ENCODE data around the gene RNF225. TPM values are rescaled to one million over a fixed set of nuclear protein-coding genes. Genes with fewer than 3 reads are reported as not detected.

RNF225 gene
- total and polyA plus RNA-seq, 9 of the 15 experiments (the other 6 are each of a cell fraction or from before 2014, with no cell fraction given), result 0.33 TPM; not detected in 8

DNA sequence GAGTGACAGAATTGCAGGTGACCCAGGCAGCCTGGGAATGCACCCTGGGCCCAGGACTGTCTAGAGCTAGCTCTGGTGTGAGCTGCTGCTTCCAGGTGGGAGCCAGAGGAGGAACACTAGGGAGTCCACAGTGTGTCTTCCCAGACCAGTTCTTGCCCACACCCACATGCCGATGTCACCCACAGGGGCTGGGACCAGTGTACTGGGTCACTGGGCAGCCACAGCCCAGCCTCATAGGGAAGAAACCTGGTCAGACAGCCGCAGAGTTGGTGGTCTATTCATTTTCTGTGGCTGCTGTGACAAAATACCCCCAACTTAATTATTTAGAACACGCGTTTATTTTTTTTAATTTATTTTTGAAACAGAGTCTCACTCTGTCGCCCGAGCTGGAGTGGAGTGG is 3.1 kb downstream of the RNF225 start (continued):
- TF ChIP-seq CHD4 (IDR thresholded peaks at IDR 0.05; ENCODE audit: insufficient read depth, insufficient replicate concordance, low read depth, low read length, poor library complexity, severe bottlenecking), result no peak
- TF ChIP-seq, protein P1, sequence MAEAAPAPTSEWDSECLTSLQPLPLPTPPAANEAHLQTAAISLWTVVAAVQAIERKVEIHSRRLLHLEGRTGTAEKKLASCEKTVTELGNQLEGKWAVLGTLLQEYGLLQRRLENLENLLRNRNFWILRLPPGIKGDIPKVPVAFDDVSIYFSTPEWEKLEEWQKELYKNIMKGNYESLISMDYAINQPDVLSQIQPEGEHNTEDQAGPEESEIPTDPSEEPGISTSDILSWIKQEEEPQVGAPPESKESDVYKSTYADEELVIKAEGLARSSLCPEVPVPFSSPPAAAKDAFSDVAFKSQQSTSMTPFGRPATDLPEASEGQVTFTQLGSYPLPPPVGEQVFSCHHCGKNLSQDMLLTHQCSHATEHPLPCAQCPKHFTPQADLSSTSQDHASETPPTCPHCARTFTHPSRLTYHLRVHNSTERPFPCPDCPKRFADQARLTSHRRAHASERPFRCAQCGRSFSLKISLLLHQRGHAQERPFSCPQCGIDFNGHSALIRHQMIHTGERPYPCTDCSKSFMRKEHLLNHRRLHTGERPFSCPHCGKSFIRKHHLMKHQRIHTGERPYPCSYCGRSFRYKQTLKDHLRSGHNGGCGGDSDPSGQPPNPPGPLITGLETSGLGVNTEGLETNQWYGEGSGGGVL (CRISPR knock-in tag; IDR thresholded peaks at IDR 0.05), result no peak
- TF ChIP-seq ZNF445 (CRISPR knock-in tag; IDR thresholded peaks at IDR 0.05; ENCODE audit: low read depth), result no peak
- no peak for TF ChIP-seq TAF15 (IDR thresholded peaks at IDR 0.05; ENCODE audit: low read depth, low read length)
- TF ChIP-seq ARNT (IDR thresholded peaks at IDR 0.05), result no peak

DNA sequence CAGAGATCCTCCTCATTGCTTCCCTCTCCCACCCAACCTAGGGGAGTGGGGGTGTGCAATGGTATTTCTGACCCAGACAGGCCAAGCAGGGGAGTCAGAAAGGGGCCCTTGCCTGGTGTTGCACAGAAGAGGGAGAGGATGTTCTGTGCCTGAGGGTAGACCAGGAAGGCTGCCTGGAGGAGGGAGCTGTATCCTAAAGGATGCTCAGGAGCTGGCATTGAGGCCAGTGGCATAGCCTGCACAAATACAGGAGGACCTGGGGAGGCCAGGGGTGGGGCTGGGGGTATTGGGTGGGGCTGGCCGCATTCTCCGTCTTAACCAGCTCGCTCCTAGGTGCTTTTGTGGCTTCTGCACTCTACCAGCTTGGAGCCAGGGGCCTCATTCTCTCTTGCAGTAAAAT is 4.4 kb downstream of the RNF225 start:
- peaks cover 24% of the 10 kb centered on the region for H3K79me2 ChIP-seq (ENCODE audit: control insufficient read depth, insufficient read depth, low read length)
- POLR2A ChIA-PET, result interaction anchor here (1.0 to 1.6 kb wide), 3 partner anchors 8 to 12 kb away, joined by 5 to 8 read pairs (median 6); partner anchors contain the start of gene ZNF584
- in situ Hi-C loops (cut with MboI), result no loop called here
- no peaks in the 10 kb centered on the region for H3K9me3 ChIP-seq (replicated peaks; ENCODE audit: control insufficient read depth, insufficient read depth, low read depth, low read length)
- no peak for FAIRE-seq
- H3K4me3 ChIP-seq, result no peak overlapping the region
- no peak overlapping the region for H3K27ac ChIP-seq (ENCODE audit: extremely low read depth, low read depth, low read length)
- TF ChIP-seq, protein P2, sequence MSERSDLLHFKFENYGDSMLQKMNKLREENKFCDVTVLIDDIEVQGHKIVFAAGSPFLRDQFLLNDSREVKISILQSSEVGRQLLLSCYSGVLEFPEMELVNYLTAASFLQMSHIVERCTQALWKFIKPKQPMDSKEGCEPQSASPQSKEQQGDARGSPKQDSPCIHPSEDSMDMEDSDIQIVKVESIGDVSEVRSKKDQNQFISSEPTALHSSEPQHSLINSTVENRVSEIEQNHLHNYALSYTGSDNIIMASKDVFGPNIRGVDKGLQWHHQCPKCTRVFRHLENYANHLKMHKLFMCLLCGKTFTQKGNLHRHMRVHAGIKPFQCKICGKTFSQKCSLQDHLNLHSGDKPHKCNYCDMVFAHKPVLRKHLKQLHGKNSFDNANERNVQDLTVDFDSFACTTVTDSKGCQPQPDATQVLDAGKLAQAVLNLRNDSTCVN (CRISPR knock-in tag; IDR thresholded peaks at IDR 0.05), result no peak
- TF ChIP-seq ZFP36 (IDR thresholded peaks at IDR 0.05; ENCODE audit: low read depth, low read length, partially characterized antibody), result peak; percentile 80
- no peak for ATAC-seq
- CTCF ChIA-PET (ENCODE audit: low intra/inter-chr PET ratio), result no interaction called here
- H3K36me3 ChIP-seq (ENCODE audit: control insufficient read depth, insufficient read depth, low read length), result peaks cover 8% of the 10 kb centered on the region
- WGBS (ENCODE audit: insufficient coverage, low coverage, missing lambda C conversion rate), result no CpG with 5 or more reads among the region's 3 CpGs
- intact Hi-C loops (cut with micrococcal nuclease), result loop anchor here (2.0 to 10.0 kb wide), 2 partner anchors 175 to 217 kb away; partner anchors contain the start of genes ZNF274 and ZNF544
- peaks cover 26 to 68% of the 10 kb centered on the region in 2 experiments for H3K4me1 ChIP-seq (replicated peaks in 1 of 2; ENCODE audit: control insufficient read depth in 2 of 2, insufficient read depth in 2 of 2, low read length in 2 of 2)
- H2AFZ ChIP-seq (ENCODE audit: low read depth, low read length), result no peak overlapping the region
- H3K4me2 ChIP-seq (ENCODE audit: insufficient read depth, low read length), result peak overlapping the region; percentile 85; the same call in 1 of the 2 replicates
- no peaks in the 10 kb centered on the region for H4K20me1 ChIP-seq (replicated peaks; ENCODE audit: control insufficient read depth, insufficient read depth, low read length)
- no peaks in the 10 kb centered on the region for H3K27me3 ChIP-seq (ENCODE audit: control insufficient read depth in 2 of 2, insufficient read depth in 2 of 2, low read length in 2 of 2)
- H3K9me1 ChIP-seq (ENCODE audit: control insufficient read depth, insufficient read depth, low read length), result no peaks in the 10 kb centered on the region
- no peak for DNase-seq (ENCODE audit: extremely low read depth in 1 of 4, low spot score in 3 of 4)
- no TSS peak for BruUV-seq (replicated peaks)
- H3K9ac ChIP-seq (ENCODE audit: insufficient read depth in 1 of 2, low read depth in 2 of 2, low read length in 2 of 2), result peak overlapping the region in 1 of 2 experiments; percentile 86; a peak in 2 of 4 replicates
